GM21723 (cell line): ENCODE measurements around the gene PNPO.

ENCODE experiments used
- ATAC-seq: cut with Tn5 transposase; IDR thresholded peaks from one replicate; pipeline ENCODE4 v1.9.1; 2021; ENCODE audit warnings: mild to moderate bottlenecking, moderate library complexity; ENCODE audit not compliant: unreplicated experiment

The PNPO gene

GRCh38 chr17:47948706-47949196, 7.4 kb downstream of the PNPO start:
- no peak for ATAC-seq

GRCh38 chr17:47949197-47949759, 7.9 kb downstream of the PNPO start:
- peak; percentile 59 for ATAC-seq

GRCh38 chr17:47949946-47950345, 8.6 kb downstream of the PNPO start:
- peak; percentile 21 for ATAC-seq

GRCh38 chr17:47950448-47950847, 9.1 kb downstream of the PNPO start:
- ATAC-seq, result no peak

- ATAC-seq, result no peak
These were observed 11.0 kb downstream of the PNPO start for GRCh38 chr17:47952171-47953021.

GRCh38 chr17:47953909-47954308, 12.5 kb downstream of the PNPO start:
- no peak for ATAC-seq

GRCh38 chr17:47955497-47956461, 14.4 kb downstream of the PNPO start:
- ATAC-seq, result no peak

GRCh38 chr17:47956791-47957590, 15.6 kb downstream of the PNPO start:
- no peak for ATAC-seq

- no peak for ATAC-seq
These were observed 16.5 kb downstream of the PNPO start, which contains the start of gene PRR15L for GRCh38 chr17:47957591-47958490. PRR15L (minus strand) TSS chr17:47957883; CDS start chr17:47953234, 4,649 bp downstream.

- no peak for ATAC-seq
These were observed 18.7 kb downstream of the PNPO start for GRCh38 chr17:47959825-47960655.

- ATAC-seq, result no peak
These were observed 20.0 kb downstream of the PNPO start for GRCh38 chr17:47961406-47961805.

- no peak for ATAC-seq
These were observed 21.5 kb downstream of the PNPO start for GRCh38 chr17:47962901-47963300.

GRCh38 chr17:47964856-47965255, 23.5 kb downstream of the PNPO start:
- ATAC-seq, result no peak

- no peak for ATAC-seq
These were observed 24.7 kb downstream of the PNPO start for GRCh38 chr17:47966079-47966519.

GRCh38 chr17:47967607-47968252, 26.4 kb downstream of the PNPO start:
- no peak for ATAC-seq

- no peak for ATAC-seq
These were observed 27.5 kb downstream of the PNPO start for GRCh38 chr17:47968836-47969235.

- no peak for ATAC-seq
These were observed 28.8 kb downstream of the PNPO start for GRCh38 chr17:47969930-47970724.
